BE2C (cell line): ENCODE data around the gene ARF1.

Experiments used
- DNase-seq: peaks from one replicate; pipeline ENCODE4 v3.0.0-alpha.2; 2020
- H3K27me3 ChIP-seq: fragments of 250-450 bp; sonication (Bioruptor Pico); 2 replicates; pipeline ENCODE4 v1.5.1; 2020; ENCODE audit warnings: mild to moderate bottlenecking
- H3K36me3 ChIP-seq: fragments of 250-450 bp; sonication (Bioruptor Pico); 2 replicates; pipeline ENCODE4 v1.5.1; 2020; ENCODE audit warnings: mild to moderate bottlenecking
- H3K4me1 ChIP-seq: fragments of 250-450 bp; sonication (Bioruptor Pico); 2 replicates; pipeline ENCODE4 v1.5.1; 2020
- H3K4me3 ChIP-seq: 2 replicates; pipeline ENCODE4 v1.5.1; 2011; ENCODE audit warnings: low read depth, low read length
- H3K9me3 ChIP-seq: fragments of 250-450 bp; sonication (Bioruptor Pico); 2 replicates; pipeline ENCODE4 v1.5.1; 2020
- TF ChIP-seq, protein P1 (sequence below): IDR thresholded peaks from 2 replicates; pipeline ENCODE4 v1.5.1; 2012; ENCODE audit warnings: mild to moderate bottlenecking, low read depth, low read length

The ARF1 gene

GRCh38 chr1:228107636-228108035, 25.1 kb downstream of the ARF1 start:
- TF ChIP-seq, protein P1, sequence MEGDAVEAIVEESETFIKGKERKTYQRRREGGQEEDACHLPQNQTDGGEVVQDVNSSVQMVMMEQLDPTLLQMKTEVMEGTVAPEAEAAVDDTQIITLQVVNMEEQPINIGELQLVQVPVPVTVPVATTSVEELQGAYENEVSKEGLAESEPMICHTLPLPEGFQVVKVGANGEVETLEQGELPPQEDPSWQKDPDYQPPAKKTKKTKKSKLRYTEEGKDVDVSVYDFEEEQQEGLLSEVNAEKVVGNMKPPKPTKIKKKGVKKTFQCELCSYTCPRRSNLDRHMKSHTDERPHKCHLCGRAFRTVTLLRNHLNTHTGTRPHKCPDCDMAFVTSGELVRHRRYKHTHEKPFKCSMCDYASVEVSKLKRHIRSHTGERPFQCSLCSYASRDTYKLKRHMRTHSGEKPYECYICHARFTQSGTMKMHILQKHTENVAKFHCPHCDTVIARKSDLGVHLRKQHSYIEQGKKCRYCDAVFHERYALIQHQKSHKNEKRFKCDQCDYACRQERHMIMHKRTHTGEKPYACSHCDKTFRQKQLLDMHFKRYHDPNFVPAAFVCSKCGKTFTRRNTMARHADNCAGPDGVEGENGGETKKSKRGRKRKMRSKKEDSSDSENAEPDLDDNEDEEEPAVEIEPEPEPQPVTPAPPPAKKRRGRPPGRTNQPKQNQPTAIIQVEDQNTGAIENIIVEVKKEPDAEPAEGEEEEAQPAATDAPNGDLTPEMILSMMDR = no peak
- Histone ChIP-seq H3K36me3 (peaks cover 14% of the 10 kb centered on the region), H3K4me1 (no peaks in the 10 kb centered on the region), H3K9me3 (no peaks in the 10 kb centered on the region), H3K4me3 (no peak overlapping the region), H3K27me3 (no peaks in the 10 kb centered on the region)
- DNase-seq = no peak

- H3K4me1 ChIP-seq = no peaks in the 10 kb centered on the region
- H3K9me3 ChIP-seq = no peaks in the 10 kb centered on the region
- DNase-seq = no peak
- no peaks in the 10 kb centered on the region for H3K27me3 ChIP-seq
- peak overlapping the region; percentile 98 for H3K4me3 ChIP-seq
- TF ChIP-seq, protein P1 = no peak
- peaks cover 14% of the 10 kb centered on the region for H3K36me3 ChIP-seq
Observed at GRCh38 chr1:228108055-228108690, 25.7 kb downstream of the ARF1 start.

GRCh38 chr1:228108742-228109072, 26.2 kb downstream of the ARF1 start:
- Histone ChIP-seq H3K4me3 (peak overlapping the region; percentile 98), H3K4me1 (no peaks in the 10 kb centered on the region), H3K9me3 (no peaks in the 10 kb centered on the region), H3K36me3 (peaks cover 14% of the 10 kb centered on the region), H3K27me3 (no peaks in the 10 kb centered on the region)
- TF ChIP-seq, protein P1 = no peak
- no peak for DNase-seq

DNA sequence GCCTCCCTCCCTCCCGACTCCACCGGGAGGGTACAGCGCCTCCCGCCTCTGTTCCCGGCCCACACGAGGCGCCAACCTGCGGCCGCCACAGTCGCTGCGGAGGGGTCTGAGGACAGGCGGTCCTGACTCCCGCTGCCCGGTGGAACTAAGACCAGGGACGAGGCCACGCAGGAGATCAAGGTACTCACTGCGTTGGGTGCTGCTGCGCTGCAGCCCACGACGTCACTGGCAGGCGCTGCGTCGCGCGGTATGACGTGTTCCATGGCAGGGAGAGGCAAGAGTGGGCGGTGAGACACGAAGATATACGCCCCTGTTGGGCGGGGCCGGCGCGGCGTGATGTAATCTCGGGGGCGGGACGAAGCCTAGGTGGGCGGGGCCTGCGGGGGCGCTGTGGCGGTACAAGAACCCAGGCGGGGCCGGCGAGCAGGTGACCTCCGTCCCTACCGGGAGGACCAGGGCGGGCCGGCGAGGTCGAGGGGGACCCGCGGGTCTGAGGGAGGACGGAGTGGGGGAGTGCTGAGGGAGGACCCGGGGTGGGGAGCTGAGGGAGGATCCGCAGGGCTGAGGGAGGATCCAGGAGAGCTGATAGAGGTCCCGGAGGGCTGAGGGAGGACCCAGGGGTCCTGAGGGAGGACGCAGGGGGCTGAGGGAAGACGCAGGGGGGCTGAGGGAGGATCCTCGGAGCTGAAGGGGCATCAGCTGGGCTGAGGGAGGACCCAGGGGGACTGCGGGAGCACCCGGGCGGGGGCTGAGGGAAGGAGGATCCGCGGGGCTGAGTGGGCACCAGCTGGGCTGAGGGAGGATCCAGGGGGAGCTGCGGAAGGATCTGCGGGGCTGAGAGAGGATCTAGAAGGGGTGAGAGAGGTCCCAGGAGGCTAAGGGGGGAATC, 26.8 kb downstream of the ARF1 start, which contains the start of gene MRPL55:
MRPL55 (minus strand) TSS at position 227 of the 889 bp plus-strand sequence. CDS start 1,039 bp downstream, outside the sequence.
- Histone ChIP-seq H3K27me3 (no peaks in the 10 kb centered on the region), H3K36me3 (peaks cover 14% of the 10 kb centered on the region), H3K9me3 (no peaks in the 10 kb centered on the region), H3K4me1 (no peaks in the 10 kb centered on the region), H3K4me3 (peak within 1 kb of the TSS; percentile 98)
- TF ChIP-seq, protein P1 = peak; percentile 18; the same call in 1 of the 2 replicates
- peak; percentile 98 for DNase-seq

- no peaks in the 10 kb centered on the region for H3K9me3 ChIP-seq
- no peaks in the 10 kb centered on the region for H3K27me3 ChIP-seq
- peak overlapping the region; percentile 98 for H3K4me3 ChIP-seq
- H3K36me3 ChIP-seq = peaks cover 14% of the 10 kb centered on the region
- TF ChIP-seq, protein P1 = no peak
- H3K4me1 ChIP-seq = no peaks in the 10 kb centered on the region
- no peak for DNase-seq
Observed at GRCh38 chr1:228109962-228110488, 27.5 kb downstream of the ARF1 start.
